HL-60 (cell line): Measurements from ENCODE around the gene GABRA4.
A peak's percentile ranks its signal among the peaks of the same experiment; 100 is the strongest.

Source experiments
- CTCF ChIP-seq: IDR thresholded peaks from one replicate; pipeline ENCODE4 v1.5.1; 2011; ENCODE audit warnings: low read length, control low read depth, inconsistent platforms; ENCODE audit not compliant: insufficient read depth
- POLR2AphosphoS5 ChIP-seq: IDR thresholded peaks from 2 replicates; pipeline ENCODE4 v1.6.1; 2012; ENCODE audit warnings: low read depth

- TF ChIP-seq CTCF (no peak), POLR2AphosphoS5 (peak; percentile 45; the same call in 1 of the 2 replicates)
These were observed 98.6 kb downstream of the GABRA4 start for GRCh38 chr4:46894826-46895225.
